Mesendoderm (in vitro differentiated cells): ENCODE data around the gene TIMP2.

Experiments
- DNase-seq: peaks from one replicate; pipeline ENCODE4 v3.0.0; 2013
- H2AK5ac ChIP-seq: 2 replicates; pipeline ENCODE4 v1.6.1; 2013; ENCODE audit warnings: low read length, inconsistent platforms
- H2BK120ac ChIP-seq: 2 replicates; pipeline ENCODE4 v1.6.1; 2013; ENCODE audit warnings: low read depth, mild to moderate bottlenecking, low read length, moderate library complexity, mixed read lengths
- H2BK15ac ChIP-seq: replicated peaks from 2 replicates; pipeline ENCODE4 v1.6.1; 2013; ENCODE audit warnings: low read depth, mild to moderate bottlenecking, moderate library complexity
- H2BK5ac ChIP-seq: 2 replicates; pipeline ENCODE4 v1.6.1; 2013; ENCODE audit warnings: low read length, inconsistent platforms
- H3K18ac ChIP-seq: 2 replicates; pipeline ENCODE4 v1.6.1; 2013; ENCODE audit warnings: mild to moderate bottlenecking, low read length, mixed read lengths
- H3K23ac ChIP-seq: one replicate; pipeline ENCODE4 v1.6.1; 2013; ENCODE audit warnings: low read length
- H3K27ac ChIP-seq: 2 replicates; pipeline ENCODE4 v1.5.1; 2013; ENCODE audit warnings: low read depth, mild to moderate bottlenecking, inconsistent platforms, low read length, moderate library complexity
- H3K27me3 ChIP-seq: 2 replicates; pipeline ENCODE4 v1.6.1; 2013; ENCODE audit warnings: low read length, control low read depth, mild to moderate bottlenecking, inconsistent platforms; ENCODE audit not compliant: insufficient read depth, poor library complexity
- H3K36me3 ChIP-seq: 2 replicates; pipeline ENCODE4 v1.6.1; 2013; ENCODE audit warnings: low read length, inconsistent platforms; ENCODE audit not compliant: control insufficient read depth, insufficient read depth
- H3K4ac ChIP-seq: one replicate; pipeline ENCODE4 v1.6.1; 2013; ENCODE audit warnings: low read depth, mild to moderate bottlenecking, low read length, moderate library complexity
- H3K4me1 ChIP-seq: 2 replicates; pipeline ENCODE4 v1.6.1; 2013; ENCODE audit warnings: low read depth, low read length, inconsistent platforms; ENCODE audit not compliant: control insufficient read depth
- H3K4me2 ChIP-seq: 2 replicates; pipeline ENCODE4 v1.6.1; 2013; ENCODE audit warnings: low read length
- H3K4me3 ChIP-seq: 2 replicates; pipeline ENCODE4 v1.5.1; 2013; ENCODE audit warnings: mild to moderate bottlenecking, low read length
- H3K56ac ChIP-seq: one replicate; pipeline ENCODE4 v1.6.1; 2013; ENCODE audit warnings: low read length
- H3K79me1 ChIP-seq: 2 replicates; pipeline ENCODE4 v1.6.1; 2013; ENCODE audit warnings: low read length, inconsistent platforms
- H3K79me2 ChIP-seq: 2 replicates; pipeline ENCODE4 v1.6.1; 2013; ENCODE audit warnings: mild to moderate bottlenecking, low read length; ENCODE audit not compliant: control insufficient read depth, insufficient read depth
- H3K9ac ChIP-seq: 2 replicates; pipeline ENCODE4 v1.6.1; 2013; ENCODE audit warnings: low read length, inconsistent platforms
- H4K5ac ChIP-seq: one replicate; pipeline ENCODE4 v1.6.1; 2013; ENCODE audit warnings: low read length
- H4K8ac ChIP-seq: one replicate; pipeline ENCODE4 v1.6.1; 2013; ENCODE audit warnings: low read depth, mild to moderate bottlenecking, control low read depth, low read length, moderate library complexity
- WGBS: extraction: QIAGEN DNeasy Blood & Tissue Kit; methylation state at CpG from one replicate; pipeline ENCODE4 v1.1.7; 2013; ENCODE audit warnings: low lambda C conversion rate, missing lambda C conversion rate; ENCODE audit not compliant: insufficient coverage; ENCODE audit errors: extremely low coverage; 5-methylcytosine and 5-hydroxymethylcytosine counted together

TIMP2 gene

DNA sequence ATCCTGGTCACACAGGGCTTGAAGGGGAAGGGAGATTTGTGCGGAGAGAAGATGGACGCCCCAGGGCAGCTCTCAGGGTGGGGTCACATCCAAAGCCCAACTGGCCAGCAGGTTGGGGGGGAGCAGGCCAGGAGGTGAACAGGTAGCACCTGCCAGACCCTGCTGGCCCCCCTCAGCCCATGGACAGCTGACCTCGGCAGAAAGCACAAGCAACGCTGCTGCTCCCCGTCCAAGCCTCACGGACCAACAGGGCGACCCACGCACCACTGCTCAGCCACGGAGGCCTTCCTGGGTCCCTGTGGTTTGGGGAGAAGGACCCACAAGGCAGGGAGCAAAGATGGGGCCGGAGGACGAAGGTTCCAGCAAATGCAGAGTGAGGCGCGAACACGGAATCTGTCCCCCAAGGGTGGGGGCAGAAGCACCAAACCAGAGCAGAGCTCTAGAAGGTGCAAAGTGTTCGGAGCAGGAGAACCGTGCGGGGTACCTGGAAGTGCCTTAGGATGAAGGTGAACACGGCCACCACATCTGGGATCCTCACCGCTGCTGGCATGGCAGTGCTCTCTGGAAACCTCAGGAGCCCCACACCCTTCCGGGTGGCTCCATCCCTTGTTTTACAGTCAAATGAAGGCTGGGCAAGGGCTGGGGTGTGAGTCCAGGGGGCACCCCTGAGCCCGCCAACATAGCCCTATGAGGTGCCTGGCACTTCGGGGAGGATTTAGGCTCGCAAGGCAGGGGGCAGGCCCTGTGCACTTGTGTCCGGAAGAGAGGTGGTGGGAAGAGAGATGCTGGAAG lies 40.1 kb downstream of the TIMP2 start:
- Histone ChIP-seq H4K5ac (no peak overlapping the region), H3K23ac (no peak overlapping the region), H2AK5ac (no peak overlapping the region), H3K4ac (no peak overlapping the region), H3K4me1 (no peaks in the 10 kb centered on the region), H3K27me3 (no peaks in the 10 kb centered on the region), H3K79me1 (no peaks in the 10 kb centered on the region), H2BK5ac (no peak overlapping the region), H3K27ac (no peak overlapping the region), H3K4me2 (no peak overlapping the region), H4K8ac (no peak overlapping the region), H2BK15ac (no peak overlapping the region), H2BK120ac (no peak overlapping the region), H3K18ac (no peak overlapping the region), H3K9ac (no peak overlapping the region), H3K56ac (peak overlapping the region; percentile 5), H3K79me2 (no peaks in the 10 kb centered on the region), H3K36me3 (no peaks in the 10 kb centered on the region), H3K4me3 (no peak overlapping the region)
- no CpG with 5 or more reads among the region's 24 CpGs for WGBS
- DNase-seq: no peak

DNA sequence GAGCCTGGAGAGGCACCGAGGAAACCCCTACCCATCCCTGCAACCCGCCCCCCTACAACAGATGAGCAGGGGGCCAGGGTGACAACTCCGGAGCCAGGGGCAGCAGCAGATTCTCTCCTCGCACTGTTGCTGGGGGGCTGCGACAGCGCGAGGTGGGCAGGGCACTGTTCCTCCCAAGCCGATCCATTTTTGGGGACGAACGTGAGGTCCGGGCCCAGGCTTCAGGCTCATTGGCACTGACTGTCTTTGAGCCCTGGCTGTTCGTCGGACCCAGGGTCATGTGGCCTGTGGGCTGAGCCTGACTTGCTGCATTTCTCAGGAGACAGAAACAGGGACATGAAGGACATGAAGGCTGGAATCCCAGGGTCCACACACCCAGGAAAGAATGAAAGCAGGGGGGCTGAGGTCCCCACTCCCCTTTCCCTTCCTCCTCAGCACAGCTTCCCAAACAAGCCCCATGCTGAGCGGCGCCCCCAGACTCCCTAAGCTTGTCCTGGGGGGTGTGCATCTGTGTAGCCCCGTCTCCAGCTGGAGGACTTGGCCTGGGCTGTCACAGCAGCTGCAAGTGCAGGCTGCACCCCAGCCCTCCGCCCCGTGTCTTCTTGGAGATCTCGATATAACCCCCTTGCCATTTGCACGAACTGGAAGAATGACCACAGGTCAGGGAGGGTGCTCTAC lies 40.9 kb downstream of the TIMP2 start:
- Histone ChIP-seq H3K4me3 (no peak overlapping the region), H3K4ac (no peak overlapping the region), H3K56ac (peak overlapping the region; percentile 75), H3K79me1 (no peaks in the 10 kb centered on the region), H3K9ac (peak overlapping the region; percentile 35), H4K5ac (no peak overlapping the region), H3K18ac (no peak overlapping the region), H3K36me3 (no peaks in the 10 kb centered on the region), H2BK120ac (no peak overlapping the region), H2AK5ac (no peak overlapping the region), H3K23ac (peak overlapping the region; percentile 15), H2BK5ac (no peak overlapping the region), H3K27me3 (no peaks in the 10 kb centered on the region), H2BK15ac (no peak overlapping the region), H3K27ac (peak overlapping the region; percentile 41), H3K4me2 (peak overlapping the region; percentile 34), H3K4me1 (no peaks in the 10 kb centered on the region), H3K79me2 (no peaks in the 10 kb centered on the region), H4K8ac (no peak overlapping the region)
- no CpG with 5 or more reads among the region's 20 CpGs for WGBS
- peak; percentile 45 for DNase-seq

DNA sequence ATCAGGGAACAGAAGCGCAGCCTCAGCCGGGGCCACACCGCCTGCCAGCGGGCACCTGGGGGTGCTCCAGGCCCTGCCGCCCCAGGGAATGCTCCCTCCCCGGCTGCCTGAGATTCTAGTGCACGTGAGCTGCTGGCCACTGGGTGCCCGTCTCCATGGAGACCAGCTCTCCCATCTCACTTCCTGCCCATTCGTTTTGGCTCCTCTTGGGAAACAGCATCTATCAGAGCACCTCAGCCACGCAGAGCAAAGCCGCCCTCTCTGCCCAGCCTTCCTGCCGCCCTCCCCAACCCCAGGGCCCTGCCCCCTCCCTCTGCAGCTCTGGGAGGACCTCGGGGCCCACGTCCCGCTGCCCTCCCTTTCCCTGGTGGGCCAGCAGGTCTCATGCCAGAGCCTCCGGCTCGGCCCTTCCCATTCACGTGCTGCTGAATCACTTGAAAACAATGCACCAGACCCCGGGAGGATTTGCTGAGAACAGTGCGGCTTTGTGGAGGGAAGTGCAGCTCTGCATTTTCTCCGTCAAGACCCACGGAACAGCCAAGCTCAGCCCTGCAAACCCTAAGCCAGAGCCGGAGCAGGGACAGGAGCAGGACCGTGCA lies 41.6 kb downstream of the TIMP2 start:
- peak overlapping the region; percentile 75 for H3K56ac ChIP-seq
- H3K23ac ChIP-seq: peak overlapping the region; percentile 15
- no peaks in the 10 kb centered on the region for H3K79me2 ChIP-seq
- H3K36me3 ChIP-seq: no peaks in the 10 kb centered on the region
- no peaks in the 10 kb centered on the region for H3K79me1 ChIP-seq
- H2BK120ac ChIP-seq: no peak overlapping the region
- H3K4me3 ChIP-seq: no peak overlapping the region
- no peak overlapping the region for H2BK5ac ChIP-seq
- H2AK5ac ChIP-seq: no peak overlapping the region
- H4K5ac ChIP-seq: no peak overlapping the region
- no peak overlapping the region for H2BK15ac ChIP-seq
- H3K4me2 ChIP-seq: peak overlapping the region; percentile 34
- no peaks in the 10 kb centered on the region for H3K4me1 ChIP-seq
- H3K27ac ChIP-seq: peak overlapping the region; percentile 41
- no CpG with 5 or more reads among the region's 24 CpGs for WGBS
- H4K8ac ChIP-seq: no peak overlapping the region
- no peak overlapping the region for H3K18ac ChIP-seq
- peak overlapping the region; percentile 35 for H3K9ac ChIP-seq
- peak; percentile 94 for DNase-seq
- no peak overlapping the region for H3K4ac ChIP-seq
- no peaks in the 10 kb centered on the region for H3K27me3 ChIP-seq

DNA sequence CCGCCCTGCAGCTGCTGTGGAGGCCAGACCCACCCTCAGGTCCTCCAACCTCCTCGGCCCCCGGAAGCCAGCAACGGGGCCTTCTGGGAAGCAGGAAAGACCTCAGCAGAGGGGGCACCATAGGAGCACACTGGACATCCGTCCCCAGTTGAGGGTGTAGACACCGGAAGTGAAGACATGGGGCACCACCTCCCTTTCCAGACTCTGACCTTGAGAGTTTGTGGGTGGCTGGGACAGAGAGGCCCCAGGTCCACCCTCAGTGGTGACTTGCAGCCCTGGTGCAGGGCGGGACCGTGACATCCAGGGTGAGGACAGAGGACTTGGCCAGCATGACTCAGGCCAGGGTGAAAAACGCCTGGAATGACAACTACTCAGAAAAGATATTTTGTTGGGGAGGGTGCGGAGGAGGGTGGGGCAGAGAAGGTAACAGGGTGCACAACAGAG lies 42.1 kb downstream of the TIMP2 start:
- no peak overlapping the region for H2BK5ac ChIP-seq
- no peak overlapping the region for H2AK5ac ChIP-seq
- no peak overlapping the region for H3K4me2 ChIP-seq
- no CpG with 5 or more reads among the region's 10 CpGs for WGBS
- H3K36me3 ChIP-seq: no peaks in the 10 kb centered on the region
- no peak overlapping the region for H3K23ac ChIP-seq
- H3K4me3 ChIP-seq: no peak overlapping the region
- H2BK15ac ChIP-seq: no peak overlapping the region
- peak overlapping the region; percentile 41 for H3K27ac ChIP-seq
- H3K27me3 ChIP-seq: no peaks in the 10 kb centered on the region
- H3K9ac ChIP-seq: no peak overlapping the region
- H3K79me2 ChIP-seq: no peaks in the 10 kb centered on the region
- no peak overlapping the region for H4K5ac ChIP-seq
- H3K18ac ChIP-seq: no peak overlapping the region
- no peaks in the 10 kb centered on the region for H3K4me1 ChIP-seq
- DNase-seq: peak; percentile 86
- H3K56ac ChIP-seq: peak overlapping the region; percentile 7
- H3K4ac ChIP-seq: no peak overlapping the region
- no peak overlapping the region for H4K8ac ChIP-seq
- H3K79me1 ChIP-seq: no peaks in the 10 kb centered on the region
- no peak overlapping the region for H2BK120ac ChIP-seq

DNA sequence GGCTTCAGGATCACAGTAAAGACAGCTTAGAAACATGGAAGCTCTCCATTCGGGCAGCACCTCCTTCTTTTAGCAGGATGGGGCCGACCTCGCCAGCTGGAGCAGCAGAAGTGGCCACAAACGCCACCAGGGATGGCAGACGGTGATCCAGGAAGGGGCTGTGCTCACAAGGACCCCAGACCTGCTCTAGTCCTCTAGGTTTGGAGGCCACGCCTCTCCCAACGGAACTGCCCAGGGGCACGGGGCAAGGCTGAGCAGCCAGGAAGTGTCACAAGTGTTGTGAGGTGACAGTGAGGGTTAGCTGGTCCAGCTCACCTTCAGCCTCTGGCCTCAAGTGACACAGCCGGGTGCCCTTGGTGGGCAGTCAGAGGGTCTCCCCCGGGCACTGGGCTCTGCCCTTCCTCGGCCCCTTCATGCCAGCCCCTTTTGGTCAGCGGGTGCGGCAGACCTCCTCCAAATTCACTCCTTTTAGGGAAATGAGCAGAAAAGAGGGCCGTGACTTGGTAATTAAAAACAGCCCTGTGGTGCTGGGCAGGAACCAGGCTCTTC lies 42.6 kb downstream of the TIMP2 start:
- H3K23ac ChIP-seq: no peak overlapping the region
- H3K27me3 ChIP-seq: no peaks in the 10 kb centered on the region
- H2AK5ac ChIP-seq: no peak overlapping the region
- no peak overlapping the region for H3K4ac ChIP-seq
- peak overlapping the region; percentile 42 for H3K56ac ChIP-seq
- peak; percentile 30 for DNase-seq
- no peak overlapping the region for H2BK120ac ChIP-seq
- H3K4me1 ChIP-seq: no peaks in the 10 kb centered on the region
- WGBS: no CpG with 5 or more reads among the region's 14 CpGs
- no peak overlapping the region for H2BK15ac ChIP-seq
- H3K79me1 ChIP-seq: no peaks in the 10 kb centered on the region
- no peak overlapping the region for H3K18ac ChIP-seq
- H3K27ac ChIP-seq: peak overlapping the region; percentile 41
- no peak overlapping the region for H4K5ac ChIP-seq
- H3K79me2 ChIP-seq: no peaks in the 10 kb centered on the region
- H3K4me3 ChIP-seq: no peak overlapping the region
- no peak overlapping the region for H2BK5ac ChIP-seq
- no peak overlapping the region for H3K4me2 ChIP-seq
- H4K8ac ChIP-seq: no peak overlapping the region
- H3K36me3 ChIP-seq: no peaks in the 10 kb centered on the region
- H3K9ac ChIP-seq: no peak overlapping the region
